Measurements from ENCODE around the gene PLB1. TPM values are rescaled to one million over a fixed set of nuclear protein-coding genes. Genes with fewer than 3 reads are reported as not detected.

PLB1 gene
- polyA plus RNA-seq, 1 experiment = 1.4 TPM

- Histone ChIP-seq H3K9me3 (ENCODE audit: control insufficient read depth, insufficient read depth, low read length) (no peaks in the 10 kb centered on the region), H3K4me3 (ENCODE audit: low read depth, low read length) (no peak overlapping the region), H3K27me3 (ENCODE audit: control insufficient read depth, insufficient read depth, low read length) (peaks cover 48% of the 10 kb centered on the region), H3K27ac (ENCODE audit: low read depth, low read length) (no peak overlapping the region)
- DNase-seq (ENCODE audit: low read depth, low spot score) = no peak
- no peak for TF ChIP-seq CTCF (IDR thresholded peaks at IDR 0.05; ENCODE audit: low read depth, low read length)
- ChIA-PET POLR2A (no interaction called here), CTCF (no interaction called here)
Measured at GRCh38 chr2:28528206-28528605, 32.3 kb downstream of the PLB1 start.

GRCh38 chr2:28530782-28531181 lies 34.9 kb downstream of the PLB1 start:
- TF ChIP-seq CTCF (IDR thresholded peaks at IDR 0.05; ENCODE audit: low read depth, low read length) = no peak
- no peak overlapping the region for H3K27ac ChIP-seq (ENCODE audit: low read depth, low read length)
- POLR2A ChIA-PET = no interaction called here
- no peaks in the 10 kb centered on the region for H3K9me3 ChIP-seq (ENCODE audit: control insufficient read depth, insufficient read depth, low read length)
- H3K4me3 ChIP-seq (ENCODE audit: low read depth, low read length) = no peak overlapping the region
- no peak for DNase-seq (ENCODE audit: low read depth, low spot score)
- peaks cover 30% of the 10 kb centered on the region for H3K27me3 ChIP-seq (ENCODE audit: control insufficient read depth, insufficient read depth, low read length)
- CTCF ChIA-PET = no interaction called here

GRCh38 chr2:28532399-28532798 lies 36.5 kb downstream of the PLB1 start:
- Histone ChIP-seq H3K9me3 (ENCODE audit: control insufficient read depth, insufficient read depth, low read length) (no peaks in the 10 kb centered on the region), H3K27ac (ENCODE audit: low read depth, low read length) (no peak overlapping the region), H3K27me3 (ENCODE audit: control insufficient read depth, insufficient read depth, low read length) (peaks cover 25% of the 10 kb centered on the region), H3K4me3 (ENCODE audit: low read depth, low read length) (no peak overlapping the region)
- ChIA-PET CTCF (no interaction called here), POLR2A (no interaction called here)
- TF ChIP-seq CTCF (IDR thresholded peaks at IDR 0.05; ENCODE audit: low read depth, low read length) = no peak
- no peak for DNase-seq (ENCODE audit: low read depth, low spot score)

- CTCF ChIA-PET = no interaction called here
- no peak for DNase-seq (ENCODE audit: low read depth, low spot score)
- H3K27ac ChIP-seq (ENCODE audit: low read depth, low read length) = no peak overlapping the region
- no peak overlapping the region for H3K4me3 ChIP-seq (ENCODE audit: low read depth, low read length)
- TF ChIP-seq CTCF (IDR thresholded peaks at IDR 0.05; ENCODE audit: low read depth, low read length) = no peak
- peaks cover 26% of the 10 kb centered on the region for H3K27me3 ChIP-seq (ENCODE audit: control insufficient read depth, insufficient read depth, low read length)
- H3K9me3 ChIP-seq (ENCODE audit: control insufficient read depth, insufficient read depth, low read length) = no peaks in the 10 kb centered on the region; the same call in 1 of the 2 replicates
- POLR2A ChIA-PET = no interaction called here
Measured at GRCh38 chr2:28533044-28533680, 37.3 kb downstream of the PLB1 start.

- POLR2A ChIA-PET = no interaction called here
- TF ChIP-seq CTCF (IDR thresholded peaks at IDR 0.05; ENCODE audit: low read depth, low read length) = no peak
- CTCF ChIA-PET = no interaction called here
- H3K4me3 ChIP-seq (ENCODE audit: low read depth, low read length) = no peak overlapping the region
- no peaks in the 10 kb centered on the region; the same call in 1 of the 2 replicates for H3K9me3 ChIP-seq (ENCODE audit: control insufficient read depth, insufficient read depth, low read length)
- DNase-seq (ENCODE audit: low read depth, low spot score) = no peak
- peaks cover 35% of the 10 kb centered on the region for H3K27me3 ChIP-seq (ENCODE audit: control insufficient read depth, insufficient read depth, low read length)
- no peak overlapping the region for H3K27ac ChIP-seq (ENCODE audit: low read depth, low read length)
Measured at GRCh38 chr2:28534817-28535216, 39.0 kb downstream of the PLB1 start.
